Cardiac fibroblast (primary cell): ENCODE data around the gene SEMA5A.

Experiments
- DNase-seq, 2 donors: peaks; one replicate each; pipeline versions ENCODE4 v3.0.0 to v3.0.0-alpha.2; 2010; ENCODE audit warnings: low read depth in 2 of 2
- H3K4me3 ChIP-seq, 2 donors: replicated peaks in 1 of 2; 1 replicate in 1 of 2; 2 replicates in 1 of 2; pipeline ENCODE4 v1.5.1; 2011; ENCODE audit warnings: low read depth in 2 of 2, low read length in 2 of 2, mild to moderate bottlenecking in 2 of 2, moderate library complexity in 1 of 2
- CTCF ChIP-seq: IDR thresholded peaks from one replicate; pipeline ENCODE4 v1.5.1; 2011; ENCODE audit warnings: low read depth, mild to moderate bottlenecking, low read length, inconsistent platforms

SEMA5A gene

GRCh38 chr5:9549941-9550340, 4.1 kb upstream of the SEMA5A start:
- DNase-seq = peak in 1 of 2 donors; percentile 55
- no peak for TF ChIP-seq CTCF
- no peak overlapping the region for H3K4me3 ChIP-seq

- peak; percentile 79 to 92 for DNase-seq
- peak overlapping the region; percentile 80 to 82 for H3K4me3 ChIP-seq
- TF ChIP-seq CTCF = no peak
These were observed 1.5 kb upstream of the SEMA5A start for GRCh38 chr5:9547122-9547947.

GRCh38 chr5:9545136-9545991, 511 bp downstream of the SEMA5A start:
- no peak for TF ChIP-seq CTCF
- no peak for DNase-seq
- peak overlapping the region; percentile 57 to 92 for H3K4me3 ChIP-seq

GRCh38 chr5:9544502-9545135, 1.3 kb downstream of the SEMA5A start:
- peak overlapping the region; percentile 57 to 92 for H3K4me3 ChIP-seq
- DNase-seq = peak; percentile 85 to 91
- TF ChIP-seq CTCF = peak; percentile 96

- peak overlapping the region; percentile 57 to 92 for H3K4me3 ChIP-seq
- no peak for TF ChIP-seq CTCF
- peak in 1 of 2 donors; percentile 17 for DNase-seq
These were observed 1.8 kb downstream of the SEMA5A start for GRCh38 chr5:9544056-9544455.

GRCh38 chr5:9543311-9543920, 2.5 kb downstream of the SEMA5A start:
- no peak for TF ChIP-seq CTCF
- peak overlapping the region in 1 of 2 donors; percentile 57 for H3K4me3 ChIP-seq
- peak; percentile 18 to 35 for DNase-seq
